ENCODE results near the gene DUSP5. TPM values are rescaled to one million over a fixed set of nuclear protein-coding genes. Genes with fewer than 3 reads are reported as not detected.

DUSP5 gene
- total RNA-seq (2021; ENCODE audit: unreplicated experiment) (30.1 TPM), Bru-seq, nascent RNA (percentile 94 among the genes with signal in this experiment), BruChase-seq, experiment 1, labeled RNA remaining after a 2-hour chase (percentile 86 among the genes with signal in this experiment), BruChase-seq, experiment 2, labeled RNA remaining after a 6-hour chase (percentile 65 among the genes with signal in this experiment)
- polyA plus RNA-seq (2012; ENCODE audit: insufficient read length) = 18.3 TPM
- long read RNA-seq, transcript DUSP5-201 (4 exons, 2,557 nt) = major isoform, 49 of 54 reads
- long read RNA-seq, partial matches to known transcripts = 5 of 54 reads
- long read RNA-seq, other reads (novel, unspliced or antisense) = 0 of 54 reads

- H3K9me3 ChIP-seq (ENCODE audit: control insufficient read depth, insufficient read depth, low read depth, low read length) = no peaks in the 10 kb centered on the region
- no peak for DNase-seq (ENCODE audit: low read depth, low spot score)
- peak within 1 kb of the TSS; percentile 94 for H3K27ac ChIP-seq (ENCODE audit: low read length)
- ChIA-PET POLR2A (no interaction called here), CTCF (interaction anchor here (0.6 to 1.1 kb wide), 2 partner anchors 49 to 193 kb away, joined by 3 read pairs; partner anchors contain the start of gene SMNDC1)
- intact Hi-C loops (cut with micrococcal nuclease; ENCODE audit: unreplicated experiment) (loop anchor here (5.0 kb wide), 1 partner anchor 100 kb away; no protein-coding TSS in a partner anchor), in situ Hi-C loops (cut with HindIII; ENCODE audit: low pct_unique_long_range_greater_than_20kb, low sequenced_read_pairs) (no loop called here)
- BruUV-seq (replicated peaks) = no TSS peak
- peaks cover 48% of the 10 kb centered on the region for H3K4me1 ChIP-seq (ENCODE audit: control insufficient read depth, insufficient read depth, low read length)
- H3K27me3 ChIP-seq (ENCODE audit: control insufficient read depth, insufficient read depth, low read length) = no peaks in the 10 kb centered on the region
- peaks cover 4% of the 10 kb centered on the region; the same call in 1 of the 2 replicates for H3K36me3 ChIP-seq (ENCODE audit: control insufficient read depth, insufficient read depth, low read length)
- peak; percentile 72 for ATAC-seq
- peak within 1 kb of the TSS; percentile 87 to 92 for H3K4me3 ChIP-seq (ENCODE audit: low read depth in 2 of 2, low read length in 2 of 2)
- TF ChIP-seq SIN3A (IDR thresholded peaks at IDR 0.05; ENCODE audit: borderline replicate concordance, insufficient read depth, low read depth, low read length) = peak; percentile 96
- no peak for TF ChIP-seq CTCF (IDR thresholded peaks at IDR 0.05)
- TF ChIP-seq TCF7L2 (IDR thresholded peaks at IDR 0.05; ENCODE audit: low read depth, low read length) = peak; percentile 74
- TF ChIP-seq POLR2AphosphoS5 (IDR thresholded peaks at IDR 0.05; ENCODE audit: low read depth, low read length) = peak; percentile 87
- peak in 1 of 2 experiments; percentile 19; a peak in 1 of 4 replicates for TF ChIP-seq REST (IDR thresholded peaks at IDR 0.05; ENCODE audit: insufficient read depth in 1 of 2, low read depth in 2 of 2, low read length in 1 of 2)
These were observed at the start of gene DUSP5 for GRCh38 chr10:110497438-110498086. Gene DUSP5 (plus strand): TSS chr10:110497907. CDS start chr10:110498122, 215 bp downstream.

GRCh38 chr10:110448682-110449418, 48.9 kb upstream of the DUSP5 start:
- no TSS peak for BruUV-seq (replicated peaks)
- Histone ChIP-seq H3K4me1 (ENCODE audit: control insufficient read depth, insufficient read depth, low read length) (no peaks in the 10 kb centered on the region), H3K36me3 (ENCODE audit: control insufficient read depth, insufficient read depth, low read length) (no peaks in the 10 kb centered on the region), H3K9me3 (ENCODE audit: control insufficient read depth, insufficient read depth, low read depth, low read length) (no peaks in the 10 kb centered on the region), H3K27ac (ENCODE audit: low read length) (no peak overlapping the region), H3K27me3 (ENCODE audit: control insufficient read depth, insufficient read depth, low read length) (no peaks in the 10 kb centered on the region), H3K4me3 (ENCODE audit: low read depth in 2 of 2, low read length in 2 of 2) (no peak overlapping the region)
- DNase-seq (ENCODE audit: low read depth, low spot score) (no peak), ATAC-seq (no peak)
- intact Hi-C loops (cut with micrococcal nuclease; ENCODE audit: unreplicated experiment) (no loop called here), in situ Hi-C loops (cut with HindIII; ENCODE audit: low pct_unique_long_range_greater_than_20kb, low sequenced_read_pairs) (no loop called here)
- ChIA-PET CTCF (no interaction called here), POLR2A (no interaction called here)
- TF ChIP-seq CTCF (IDR thresholded peaks at IDR 0.05) (no peak), TCF7L2 (IDR thresholded peaks at IDR 0.05; ENCODE audit: low read depth, low read length) (no peak), POLR2AphosphoS5 (IDR thresholded peaks at IDR 0.05; ENCODE audit: low read depth, low read length) (no peak), REST (IDR thresholded peaks at IDR 0.05; ENCODE audit: insufficient read depth in 1 of 2, low read depth in 2 of 2, low read length in 1 of 2) (no peak), SIN3A (IDR thresholded peaks at IDR 0.05; ENCODE audit: borderline replicate concordance, insufficient read depth, low read depth, low read length) (no peak)
